GM12878 (cell line): ENCODE results near the gene ADAMTS5. TPM values are rescaled to one million over a fixed set of nuclear protein-coding genes. Genes with fewer than 3 reads are reported as not detected.

Experiments
- ATAC-seq: fragments of 200-7000 bp; cut with Tn5 transposase; 3 replicates; pipeline ENCODE4 v1.9.1; 2020; ENCODE audit warnings: mild to moderate bottlenecking, moderate library complexity
- BruUV-seq: library from RNA; stranded (reverse); fragments of 400-500 nt; replicated peaks from 2 replicates; lab custom pipeline; 2021; lab: Mats Ljungman, UMichigan
- CTCF ChIA-PET: fragments of 300-600 bp; sonication (Branson Sonifier 250); formaldehyde crosslinking; extraction: SDS; loops from one replicate; lab custom pipeline; 2021; ENCODE audit warnings: inconsistent platforms; lab: Yijun Ruan, JAX
- POLR2A ChIA-PET: fragments of 350-600 bp; formaldehyde crosslinking; extraction: SDS; loops from one replicate; lab custom pipeline; 2021; ENCODE audit warnings: inconsistent platforms; lab: Charles Lee
- RAD21 ChIA-PET: fragments of 300-600 bp; sonication (Branson Sonifier 250); formaldehyde crosslinking; loops from one replicate; lab custom pipeline; 2023; ENCODE audit warnings: antibody characterized with exemption; ENCODE audit not compliant: unreplicated experiment; lab: Charles Lee
- SMC1A ChIA-PET: fragments of 300-600 bp; sonication (Branson Sonifier 250); formaldehyde crosslinking; loops from one replicate; lab custom pipeline; 2023; ENCODE audit not compliant: unreplicated experiment, uncharacterized antibody; lab: Charles Lee
- DNase-seq: peaks from one replicate; pipeline ENCODE4 v3.0.0-alpha.2; 2011; ENCODE audit warnings: low read depth, low spot score
- FAIRE-seq: peaks from 3 replicates; lab custom pipeline; 2011; peaks lifted over from hg19 to GRCh38; lab: Jason Lieb, UNC
- H2AFZ ChIP-seq: 2 replicates; pipeline ENCODE4 v1.6.0; 2011; ENCODE audit warnings: low read depth, low read length, control low read depth; ENCODE audit not compliant: control insufficient read depth
- H3K27ac ChIP-seq: 2 replicates; pipeline ENCODE4 v1.5.1; 2011; ENCODE audit warnings: control low read depth; ENCODE audit not compliant: control insufficient read depth, insufficient read depth
- H3K27me3 ChIP-seq, 2 experiments: replicated peaks in 1 of 2; 2 replicates each; pipeline versions ENCODE4 v1.6.0 to v1.6.1; 2011; ENCODE audit warnings: low read length in 1 of 2; ENCODE audit not compliant: control insufficient read depth in 2 of 2, insufficient read depth in 2 of 2
- H3K36me3 ChIP-seq, 2 experiments: 2 replicates each; pipeline ENCODE4 v1.5.1; 2011; ENCODE audit warnings: low read length in 1 of 2; ENCODE audit not compliant: control insufficient read depth in 2 of 2, insufficient read depth in 2 of 2
- H3K4me1 ChIP-seq: 2 replicates; pipeline ENCODE4 v1.6.1; 2011; ENCODE audit warnings: mild to moderate bottlenecking, low read length, moderate library complexity, mixed read lengths; ENCODE audit not compliant: control insufficient read depth, insufficient read depth
- H3K4me2 ChIP-seq: 2 replicates; pipeline ENCODE4 v1.6.0; 2011; ENCODE audit warnings: control low read depth; ENCODE audit not compliant: control insufficient read depth, insufficient read depth
- H3K4me3 ChIP-seq: fragments of 200-600 bp; sonication (generic); 2 replicates; pipeline ENCODE4 v1.5.1; 2016
- H3K79me2 ChIP-seq: 2 replicates; pipeline ENCODE4 v1.6.0; 2011; ENCODE audit warnings: low read length; ENCODE audit not compliant: control insufficient read depth, insufficient read depth
- H3K9ac ChIP-seq: 2 replicates; pipeline ENCODE4 v1.8.0; 2011; ENCODE audit warnings: low read length, control low read depth, mixed read lengths; ENCODE audit not compliant: control insufficient read depth, insufficient read depth
- H3K9me3 ChIP-seq: replicated peaks from 3 replicates; pipeline ENCODE4 v1.5.1; 2011; ENCODE audit warnings: mild to moderate bottlenecking, low read length; ENCODE audit not compliant: control insufficient read depth, insufficient read depth
- H4K20me1 ChIP-seq: 2 replicates; pipeline ENCODE4 v1.6.0; 2011; ENCODE audit not compliant: control insufficient read depth, insufficient read depth
- BMI1 ChIP-seq: fragments of 450-650 bp; IDR thresholded peaks from 2 replicates; pipeline ENCODE4 v1.6.1; 2016; ENCODE audit warnings: mild to moderate bottlenecking, moderate library complexity, borderline replicate concordance
- GABPA ChIP-seq: IDR thresholded peaks from 2 replicates; pipeline ENCODE4 v1.6.1; 2014; ENCODE audit warnings: antibody characterized with exemption, low read depth, mild to moderate bottlenecking, inconsistent platforms
- IKZF1 ChIP-seq: fragments of 450-650 bp; conservative IDR thresholded peaks from 2 replicates; pipeline ENCODE4 v1.6.1; 2017; ENCODE audit warnings: antibody characterized with exemption, mild to moderate bottlenecking
- IRF5 ChIP-seq: fragments of 450-650 bp; IDR thresholded peaks from 2 replicates; pipeline ENCODE4 v1.6.1; 2017; ENCODE audit warnings: borderline replicate concordance
- MLLT1 ChIP-seq: fragments of 450-650 bp; IDR thresholded peaks from 2 replicates; pipeline ENCODE4 v1.6.1; 2016; ENCODE audit warnings: mild to moderate bottlenecking
- POLR2AphosphoS5 ChIP-seq: IDR thresholded peaks from 2 replicates; pipeline ENCODE4 v1.6.1; 2011; ENCODE audit warnings: mild to moderate bottlenecking, low read length, inconsistent platforms
- SMAD1 ChIP-seq: fragments of 450-650 bp; IDR thresholded peaks from 2 replicates; pipeline ENCODE4 v1.6.1; 2018; ENCODE audit warnings: mild to moderate bottlenecking, low read depth; ENCODE audit not compliant: partially characterized antibody
- YY1 ChIP-seq: IDR thresholded peaks from 2 replicates; pipeline ENCODE4 v1.6.1; 2011; ENCODE audit warnings: low read depth, mild to moderate bottlenecking, low read length
- ZBED1 ChIP-seq: IDR thresholded peaks from 2 replicates; pipeline ENCODE4 v1.6.1; 2016; ENCODE audit warnings: borderline replicate concordance
- ZZZ3 ChIP-seq: IDR thresholded peaks from 2 replicates; pipeline ENCODE4 v1.6.1; 2011; ENCODE audit warnings: low read depth; ENCODE audit not compliant: control insufficient read depth, insufficient read length
- WGBS: methylation state at CpG from one replicate; pipeline ENCODE4 v1.1.6; 2016; ENCODE audit warnings: low lambda C conversion rate; ENCODE audit not compliant: insufficient replicate concordance, insufficient coverage; ENCODE audit errors: missing lambda C conversion rate; 5-methylcytosine and 5-hydroxymethylcytosine counted together
- in situ Hi-C: fragments of 300-500 bp; cut with MboI; formaldehyde crosslinking; loops from 9 replicates; pipeline ENCODE4 v1.14.3; 2018; ENCODE audit warnings: mixed read lengths
- intact Hi-C: fragments of 100-400 bp; cut with micrococcal nuclease; formaldehyde crosslinking; loops from one replicate; pipeline ENCODE4 v1.14.2; 2022; ENCODE audit not compliant: unreplicated experiment
- polyA plus RNA-seq, 11 experiments: library from polyadenylated mRNA; depleted of rRNA in 4 of 11; unstranded in 6 of 11; stranded (reverse) in 5 of 11; fragments of >200 nt; fragmentation: Nextera tagmentation in 4 of 11; fragmentation: Illumina TruSeq in 1 of 11; extraction: Ambion mirVana in 4 of 11; extraction: Trizol in 1 of 11; gene quantifications; 1 replicate in 1 of 11; 2 replicates in 10 of 11; pipeline versions ENCODE4 v1.2.1 to v1.2.3, GENCODE V29; 2011 to 2016; ENCODE audit warnings: inconsistent platforms in 2 of 11, missing spikeins in 2 of 11, low read depth in 1 of 11
- total RNA-seq, 4 experiments: library from RNA; depleted of rRNA in 3 of 4; stranded (reverse); fragments of >200 nt in 3 of 4; fragmentation: Illumina TruSeq in 1 of 4; extraction: Trizol in 1 of 4; gene quantifications; 2 replicates each; pipeline versions ENCODE4 v1.2.1 to v1.2.3, GENCODE V29; 2013 to 2021
- TF ChIP-seq, protein P1 (sequence below): fragments of 450-650 bp; IDR thresholded peaks from 2 replicates; pipeline ENCODE4 v1.6.1; 2014; ENCODE audit warnings: mild to moderate bottlenecking

Gene ADAMTS5
- total and polyA plus RNA-seq, 10 of the 15 experiments (the other 5 are each of a cell fraction or from before 2014, with no cell fraction given), result not detected

GRCh38 chr21:26961698-26962097, 5.2 kb downstream of the ADAMTS5 start (continued):
- TF ChIP-seq IRF5 (no peak), POLR2AphosphoS5 (no peak), MLLT1 (no peak), BMI1 (no peak), YY1 (no peak)

- WGBS, result 0% methylated on average over 2 of the region's 2 CpGs
- Histone ChIP-seq H3K4me1 (no peaks in the 10 kb centered on the region), H3K4me2 (no peak overlapping the region), H3K9ac (no peak overlapping the region), H3K27ac (no peak overlapping the region), H3K27me3 (no peaks in the 10 kb centered on the region), H2AFZ (no peak overlapping the region), H4K20me1 (no peaks in the 10 kb centered on the region), H3K36me3 (no peaks in the 10 kb centered on the region), H3K79me2 (no peaks in the 10 kb centered on the region), H3K4me3 (no peak overlapping the region), H3K9me3 (no peaks in the 10 kb centered on the region)
- DNase-seq (no peak), FAIRE-seq (no peak), ATAC-seq (no peak)
- ChIA-PET SMC1A (no interaction called here), POLR2A (no interaction called here), RAD21 (no interaction called here), CTCF (no interaction called here)
- TF ChIP-seq MLLT1, result no peak
- TF ChIP-seq SMAD1, result no peak
- no peak for TF ChIP-seq GABPA
- TF ChIP-seq IKZF1, result no peak
- no peak for TF ChIP-seq ZBED1
- no peak for TF ChIP-seq ZZZ3
- TF ChIP-seq, protein P1, sequence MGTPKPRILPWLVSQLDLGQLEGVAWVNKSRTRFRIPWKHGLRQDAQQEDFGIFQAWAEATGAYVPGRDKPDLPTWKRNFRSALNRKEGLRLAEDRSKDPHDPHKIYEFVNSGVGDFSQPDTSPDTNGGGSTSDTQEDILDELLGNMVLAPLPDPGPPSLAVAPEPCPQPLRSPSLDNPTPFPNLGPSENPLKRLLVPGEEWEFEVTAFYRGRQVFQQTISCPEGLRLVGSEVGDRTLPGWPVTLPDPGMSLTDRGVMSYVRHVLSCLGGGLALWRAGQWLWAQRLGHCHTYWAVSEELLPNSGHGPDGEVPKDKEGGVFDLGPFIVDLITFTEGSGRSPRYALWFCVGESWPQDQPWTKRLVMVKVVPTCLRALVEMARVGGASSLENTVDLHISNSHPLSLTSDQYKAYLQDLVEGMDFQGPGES, result no peak
- intact Hi-C loops, result no loop called here
- in situ Hi-C loops, result no loop called here
- BruUV-seq, result no TSS peak
These were observed 8.1 kb downstream of the ADAMTS5 start for GRCh38 chr21:26958788-26959187.
